DMS 273 treated with DMSO at 0.1 percent for 48 hours (cell line): Measurements from ENCODE around the gene LIM2.

Source experiments
- DNase-seq: peaks from one replicate; lab custom pipeline; 2025; lab: John Stamatoyannopoulos, UW

LIM2 gene

GRCh38 chr19:51365965-51366388, 21.8 kb downstream of the LIM2 start, which contains the start of gene ETFB:
ETFB (minus strand) TSS chr19:51366388; CDS start chr19:51366326, 62 bp downstream.
- no peak for DNase-seq

- no peak for DNase-seq
Measured at GRCh38 chr19:51365211-51365964, 22.4 kb downstream of the LIM2 start.

- no peak for DNase-seq
Measured at GRCh38 chr19:51364200-51365106, 23.3 kb downstream of the LIM2 start.

GRCh38 chr19:51361239-51361638, 26.5 kb downstream of the LIM2 start:
- DNase-seq = no peak

GRCh38 chr19:51359294-51359693, 28.5 kb downstream of the LIM2 start:
- no peak for DNase-seq

GRCh38 chr19:51357952-51358351, 29.8 kb downstream of the LIM2 start:
- DNase-seq = no peak

- DNase-seq = no peak
Measured at GRCh38 chr19:51356159-51356801, 31.5 kb downstream of the LIM2 start.

- DNase-seq = no peak
Measured at GRCh38 chr19:51354742-51355148, 33.0 kb downstream of the LIM2 start.

GRCh38 chr19:51354103-51354741, 33.6 kb downstream of the LIM2 start:
- no peak for DNase-seq

- DNase-seq = no peak
Measured at GRCh38 chr19:51352783-51353360, 34.9 kb downstream of the LIM2 start.

DNA sequence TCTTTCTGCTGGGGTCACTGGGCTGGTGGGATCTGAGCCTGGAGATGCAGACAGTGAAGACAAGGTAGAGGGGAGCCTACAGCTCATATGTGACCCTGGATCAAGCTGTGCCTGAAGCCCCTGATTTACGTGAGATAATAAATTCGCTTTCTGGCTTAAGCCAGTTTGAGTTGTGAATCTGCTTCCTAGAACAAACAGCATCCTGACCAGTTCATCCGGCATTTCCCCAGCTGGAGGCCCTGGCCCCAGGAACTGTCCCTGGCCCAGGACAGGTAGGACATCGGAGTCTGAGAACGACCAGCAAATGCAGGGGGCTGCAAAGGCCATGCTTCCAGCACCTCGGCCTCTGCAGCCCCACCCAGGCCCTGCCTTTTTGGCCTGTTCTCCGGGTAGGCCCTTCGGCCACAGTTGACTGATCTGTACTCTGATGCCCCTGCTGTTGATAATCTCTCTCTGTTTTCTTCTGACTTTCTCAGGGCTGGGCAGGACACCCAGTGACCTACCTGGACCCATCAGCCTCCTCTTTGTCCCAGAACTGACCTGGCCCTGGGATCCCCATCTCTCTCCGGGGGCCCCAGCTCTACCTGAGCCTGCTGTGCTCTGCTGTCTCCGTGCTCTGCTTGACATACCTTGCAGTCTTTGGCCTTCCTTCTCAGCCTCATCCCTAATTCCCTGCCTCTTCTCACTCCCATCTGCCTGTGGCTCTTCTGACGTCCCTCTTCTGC, 36.3 kb downstream of the LIM2 start:
- no peak for DNase-seq

DNA sequence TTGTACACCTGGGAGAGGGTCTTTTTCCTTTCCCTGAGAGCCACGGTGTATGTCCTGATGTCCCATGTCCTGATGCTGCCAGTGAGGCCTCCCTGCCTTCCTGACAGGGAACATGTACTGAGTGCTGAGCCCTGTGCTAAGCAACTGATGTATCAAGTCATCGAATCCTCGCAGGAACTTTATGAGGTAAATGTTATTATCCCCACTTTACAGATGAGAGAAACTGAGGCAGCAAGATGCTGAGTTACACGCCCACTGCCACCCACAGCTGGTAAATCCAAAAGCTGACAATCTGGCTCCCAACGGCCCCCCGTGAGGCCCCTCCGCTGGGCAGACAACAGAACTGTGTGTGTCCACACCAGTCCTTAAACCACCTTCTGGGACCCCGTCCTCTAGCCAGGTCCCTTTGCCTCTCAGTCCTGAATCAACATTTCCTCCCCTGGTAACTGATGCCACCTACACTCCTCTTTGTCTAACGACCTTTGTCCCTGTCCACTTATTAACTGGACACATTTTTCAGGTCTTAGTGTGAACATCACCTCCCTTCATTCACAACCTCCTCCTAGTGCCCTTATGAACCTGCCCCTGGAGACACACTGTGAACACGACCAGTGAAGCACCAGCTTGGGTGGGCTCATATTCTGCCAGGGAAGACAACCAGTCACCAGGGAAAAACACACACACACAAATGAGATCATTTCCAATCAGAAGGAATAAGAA, 40.4 kb downstream of the LIM2 start:
- DNase-seq = no peak

GRCh38 chr19:51346742-51347141, 41.0 kb downstream of the LIM2 start:
- no peak for DNase-seq

DNA sequence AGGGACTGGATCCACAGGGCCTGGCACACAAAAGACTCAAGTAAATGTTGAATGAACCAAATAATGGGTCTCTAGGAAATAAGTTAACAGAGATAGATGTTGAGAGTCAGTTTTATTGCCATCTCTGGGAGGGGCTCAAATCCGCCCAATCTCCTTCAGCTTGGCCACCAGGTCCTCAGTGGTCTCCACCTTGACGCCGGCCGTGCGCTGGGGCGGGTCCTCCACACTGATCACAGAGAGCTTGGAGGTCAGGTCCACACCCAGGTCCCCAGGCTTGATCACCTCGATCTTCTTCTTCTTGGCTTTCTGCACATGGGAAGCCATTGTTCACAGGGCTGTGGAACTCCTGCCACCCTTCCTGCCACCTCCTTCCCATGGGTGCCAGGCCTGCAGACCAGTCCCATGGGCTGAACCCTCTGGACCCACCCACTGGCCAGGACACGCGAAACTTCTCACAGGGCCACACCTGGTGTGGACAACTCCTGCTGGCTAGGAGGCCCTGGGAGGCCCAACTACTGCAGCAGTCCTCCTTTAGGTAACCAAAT, 42.6 kb downstream of the LIM2 start:
- DNase-seq = no peak

DNA sequence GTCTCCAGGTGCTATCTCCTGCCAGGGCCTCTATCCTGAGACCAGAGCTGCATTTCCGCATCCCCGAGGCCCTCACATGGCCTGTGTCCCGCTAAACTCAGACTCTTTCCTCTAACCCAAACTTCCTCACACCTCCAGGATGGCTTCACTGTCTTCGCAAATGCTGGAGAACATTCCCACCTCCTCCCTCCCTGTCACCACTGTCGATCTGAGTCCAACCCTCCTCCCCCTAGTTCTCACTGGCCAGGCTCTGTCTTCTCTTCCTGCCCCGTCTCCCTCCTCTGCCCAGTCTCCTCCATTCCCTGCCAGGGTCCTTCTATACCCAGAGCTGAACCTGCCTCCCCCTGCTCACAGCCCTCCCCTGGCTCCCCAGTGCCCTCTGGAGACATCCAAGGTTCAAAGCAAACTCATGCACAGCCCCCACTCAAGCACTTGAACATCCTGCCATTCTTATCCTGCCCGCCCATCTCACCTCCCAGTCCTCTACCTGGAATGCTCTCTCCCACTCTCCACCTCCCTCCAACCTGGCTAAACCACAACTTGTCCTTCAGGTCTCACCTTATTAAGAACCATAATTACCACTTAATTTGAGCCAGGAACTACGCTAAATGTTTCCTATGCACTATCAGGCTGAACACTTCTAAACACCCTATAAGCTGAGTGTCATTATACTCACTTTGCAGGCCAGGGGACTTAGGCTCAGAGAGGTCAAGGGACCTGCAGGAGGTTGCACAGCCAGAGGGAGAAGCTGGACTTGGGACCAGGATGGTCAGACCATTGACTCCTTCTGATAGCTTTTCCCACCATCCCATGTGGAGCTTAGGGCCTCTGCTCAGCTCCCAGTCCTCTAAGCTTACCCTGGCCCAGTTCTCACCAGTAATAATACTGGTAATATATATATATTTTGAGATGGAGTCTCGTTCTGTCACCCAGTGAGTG, 44.9 kb downstream of the LIM2 start:
- no peak for DNase-seq

DNA sequence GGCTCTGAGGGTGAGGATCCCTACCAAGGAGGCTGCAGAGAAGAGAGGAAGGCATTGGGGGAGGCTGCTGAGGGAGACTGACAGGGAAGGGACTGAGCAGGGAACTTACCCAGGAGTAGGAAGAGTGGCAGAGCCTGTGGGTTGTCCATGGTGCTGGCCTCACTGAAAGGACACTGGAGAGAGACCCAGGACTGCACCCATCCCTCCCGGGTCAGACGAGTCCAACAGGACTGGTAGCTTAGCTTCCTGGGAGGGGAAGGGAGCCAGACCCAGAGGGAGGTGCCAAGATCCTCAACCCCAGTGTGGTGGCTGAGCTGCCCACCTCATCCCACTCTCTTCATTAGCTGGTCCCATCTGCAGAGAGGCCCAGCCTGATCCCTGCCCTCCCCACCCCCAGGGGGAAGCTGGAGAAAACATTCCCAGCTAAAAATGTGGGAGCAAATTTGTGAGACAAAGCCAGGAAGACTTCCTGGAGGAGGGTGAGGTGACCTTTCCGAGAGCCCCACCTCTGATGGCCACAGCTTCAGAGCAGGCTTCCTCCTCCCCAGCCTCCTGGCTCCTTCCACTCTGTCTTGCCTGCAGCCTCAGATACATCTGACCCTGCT, 45.7 kb downstream of the LIM2 start, which contains the start of gene VSIG10L:
Gene VSIG10L, minus strand, starts transcription at position 164 of the 605 bp plus-strand sequence. Its CDS starts 15 bp downstream, at position 149.
- DNase-seq = no peak

DNA sequence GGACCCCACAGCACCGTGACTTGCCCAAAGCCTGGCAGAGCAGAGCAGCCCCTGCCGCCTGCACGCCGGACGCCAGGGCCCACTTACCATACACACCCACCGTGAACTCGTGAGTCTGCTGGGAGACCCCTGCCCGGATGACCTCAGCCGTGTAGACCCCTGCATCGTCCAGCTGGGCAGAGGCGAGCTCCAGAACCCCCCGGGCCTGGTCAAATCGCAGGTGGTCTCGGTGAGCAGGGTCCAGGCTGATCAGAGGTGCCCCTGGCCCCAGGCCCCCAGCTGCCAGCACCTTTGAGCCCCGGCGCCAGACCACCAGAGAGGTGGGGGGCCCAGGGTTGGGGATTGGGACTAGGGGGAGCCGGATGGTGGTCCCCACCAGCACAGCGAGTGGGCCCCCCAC, 46.7 kb downstream of the LIM2 start:
- no peak for DNase-seq
